Hepatocyte (in vitro differentiated cells): ENCODE results near the gene RYR3.

Experiments
- CTCF ChIP-seq: fragments of 200-600 bp; sonication (generic); IDR thresholded peaks from 2 replicates; pipeline ENCODE4 v1.5.1; 2016; ENCODE audit warnings: antibody characterized with exemption, mild to moderate bottlenecking; ENCODE audit not compliant: poor library complexity
- EZH2 ChIP-seq: fragments of 200-600 bp; sonication (generic); IDR thresholded peaks from 2 replicates; pipeline ENCODE4 v1.6.1; 2016; ENCODE audit warnings: antibody characterized with exemption, mild to moderate bottlenecking, borderline replicate concordance

- TF ChIP-seq CTCF (no peak), EZH2 (no peak)
Observed at GRCh38 chr15:33489335-33489734, 178.6 kb downstream of the RYR3 start.
